OCI-LY1 (cell line): ENCODE measurements around the gene XYLB.

Experiments used
- CTCF ChIP-seq: fragments of 200-600 bp; sonication (generic), shearing (Covaris generic); IDR thresholded peaks from 2 replicates; pipeline ENCODE4 v1.5.1; 2017; ENCODE audit warnings: mild to moderate bottlenecking, antibody characterized with exemption, low read length, moderate library complexity, mixed read lengths
- EZH2 ChIP-seq: fragments of 200-600 bp; sonication (generic), shearing (Covaris generic); IDR thresholded peaks from 2 replicates; pipeline ENCODE4 v1.8.0; 2017; ENCODE audit warnings: borderline replicate concordance, mixed run types, mild to moderate bottlenecking, antibody characterized with exemption, low read length, moderate library complexity, mixed read lengths

GRCh38 chr3:38347421-38348200 lies 1.0 kb downstream of the XYLB start:
- TF ChIP-seq CTCF (no peak), EZH2 (no peak)
